SH-SY5Y (cell line): ENCODE data around the gene ARL16.

ENCODE experiments used
- GATA2 ChIP-seq: IDR thresholded peaks from 2 replicates; pipeline ENCODE4 v1.6.1; 2011; ENCODE audit warnings: mild to moderate bottlenecking, low read depth, low read length
- GATA3 ChIP-seq: IDR thresholded peaks from 2 replicates; pipeline ENCODE4 v1.6.1; 2011; ENCODE audit warnings: low read depth, mild to moderate bottlenecking, low read length, moderate library complexity

DNA sequence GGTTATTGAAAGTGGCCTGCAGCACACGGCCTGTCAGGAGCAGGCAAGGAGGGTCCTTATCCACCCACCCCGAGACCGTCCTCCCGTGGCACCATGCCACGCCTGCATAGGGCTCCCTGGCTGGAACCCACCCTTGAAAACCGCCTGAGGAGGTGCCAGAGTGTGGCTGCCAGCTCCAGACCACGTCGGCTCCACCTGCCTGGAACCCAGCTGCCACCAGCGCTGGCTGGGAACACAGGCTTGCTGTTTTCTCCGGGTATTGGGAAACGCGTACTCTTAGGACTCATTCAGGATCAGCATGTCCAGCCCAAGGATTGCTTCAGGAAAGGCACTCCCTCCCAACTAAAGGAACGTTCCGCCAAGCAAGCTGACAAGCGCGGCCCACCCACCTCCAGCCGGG lies 6.7 kb downstream of the ARL16 start:
- TF ChIP-seq GATA2, result no peak
- TF ChIP-seq GATA3, result no peak
